Stomach (tissue), 9 donors: ENCODE data around the gene SERTAD3. TPM values are rescaled to one million over a fixed set of nuclear protein-coding genes. Genes with fewer than 3 reads are reported as not detected.

Experiments used
- DNase-seq, 2 donors: peaks; one replicate each; pipeline versions ENCODE4 v3.0.0 to v3.0.0-alpha.2; 2013 to 2019
- H3K27ac ChIP-seq, 5 donors: fragments of 200-600 bp in 4 of 5; sonication (generic) in 4 of 5; one replicate each; pipeline ENCODE4 v1.5.1; 2013 to 2019; ENCODE audit warnings: mild to moderate bottlenecking in 1 of 5, moderate library complexity in 1 of 5
- H3K27me3 ChIP-seq, 3 donors: fragments of 200-600 bp; sonication (generic); one replicate each; pipeline ENCODE4 v1.5.1; 2017 to 2019; ENCODE audit warnings: mixed run types in 1 of 3
- H3K36me3 ChIP-seq, 4 donors: fragments of 200-600 bp; sonication (generic); 1 replicate in 3 of 4; 2 replicates in 1 of 4; pipeline ENCODE4 v1.5.1; 2016 to 2019
- H3K4me1 ChIP-seq, 4 donors: fragments of 200-600 bp; sonication (generic); one replicate each; pipeline ENCODE4 v1.5.1; 2016 to 2019
- H3K4me3 ChIP-seq, 4 donors: fragments of 200-600 bp; sonication (generic) in 3 of 4; one replicate each; pipeline ENCODE4 v1.5.1; 2016 to 2019; ENCODE audit warnings: mild to moderate bottlenecking in 1 of 4
- H3K9me3 ChIP-seq, 4 donors: fragments of 200-600 bp; sonication (generic); one replicate each; pipeline ENCODE4 v1.5.1; 2016 to 2019
- CTCF ChIP-seq, 7 experiments: fragments of 450-650 bp in 4 of 7; fragments of 200-600 bp in 3 of 7; sonication (generic) in 3 of 7; IDR thresholded peaks; one replicate each; pipeline ENCODE4 v1.5.1; 2016 to 2019; ENCODE audit warnings: antibody characterized with exemption in 7 of 7, control low read depth in 2 of 7, mild to moderate bottlenecking in 1 of 7
- EP300 ChIP-seq: sonication (generic); formaldehyde crosslinking; IDR thresholded peaks from one replicate; pipeline ENCODE4 v1.6.1; 2017; ENCODE audit warnings: antibody characterized with exemption
- POLR2A ChIP-seq, 4 donors: fragments of 450-650 bp; IDR thresholded peaks; one replicate each; pipeline ENCODE4 v1.6.1; 2016; ENCODE audit warnings: antibody characterized with exemption in 4 of 4, control low read depth in 2 of 4, mild to moderate bottlenecking in 1 of 4, moderate library complexity in 1 of 4
- POLR2AphosphoS5 ChIP-seq, 3 donors: sonication (generic); formaldehyde crosslinking; IDR thresholded peaks; one replicate each; pipeline ENCODE4 v1.6.1; 2016; ENCODE audit warnings: antibody characterized with exemption in 3 of 3
- WGBS, 5 donors: extraction: QIAGEN DNeasy Blood & Tissue Kit in 3 of 5; methylation state at CpG; one replicate each; pipeline versions ENCODE4 v1.1.5 to v1.1.7; 2013 to 2018; 5-methylcytosine and 5-hydroxymethylcytosine counted together
- intact Hi-C: fragments of 100-400 bp; cut with DNase I; formaldehyde crosslinking; loops from one replicate; pipeline ENCODE4 v1.15.1; 2023; ENCODE audit warnings: low total_unique reads
- polyA plus RNA-seq, 3 donors: library from polyadenylated mRNA; stranded (reverse); fragments of 200-250 nt; gene quantifications; one replicate each; pipeline ENCODE4 v1.2.3, GENCODE V29; 2013
- total RNA-seq, 5 donors: library from RNA; depleted of rRNA; stranded (reverse); fragments of >200 nt; gene quantifications; one replicate each; pipeline versions ENCODE4 v1.1.0 to v1.2.3, GENCODE V29; 2014 to 2016
- donor health status: healthy with polysubstance abuse.
- donor health status: Bipolar disorder and iron deficiency.
- donor health status: healthy.

SERTAD3 gene
- total and polyA plus RNA-seq, 8 donors, result 6.2 to 41.4 (median 27.7) TPM

- WGBS, 5 donors, result 0 to 1% (median 0%) methylated on average over 43 to 52 of the region's 52 CpGs
- Histone ChIP-seq H3K4me3 (peak overlapping the region; percentile 69 to 98 (median 88)), H3K36me3 (peaks cover 28 to 42% (median 37%) of the 10 kb centered on the region in 4 donors), H3K27ac (peak overlapping the region; percentile 92 to 100 (median 98)), H3K9me3 (no peaks in the 10 kb centered on the region), H3K4me1 (peaks cover 20 to 49% (median 38%) of the 10 kb centered on the region in 4 donors), H3K27me3 (no peaks in the 10 kb centered on the region)
- intact Hi-C loops, result no loop called here
- DNase-seq, result peak; percentile 100
- TF ChIP-seq CTCF (IDR thresholded peaks at IDR 0.05) (no peak), POLR2A (IDR thresholded peaks at IDR 0.05) (peak in 1 of 4 donors; percentile 32), EP300 (peak; percentile 40), POLR2AphosphoS5 (IDR thresholded peaks at IDR 0.05) (peak; percentile 84 to 97 (median 94))
Measured at GRCh38 chr19:40443131-40443999, 770 bp downstream of the SERTAD3 start.

- intact Hi-C loops, result no loop called here
- no peak for DNase-seq
- TF ChIP-seq CTCF (IDR thresholded peaks at IDR 0.05) (no peak), POLR2A (IDR thresholded peaks at IDR 0.05) (no peak), POLR2AphosphoS5 (IDR thresholded peaks at IDR 0.05) (no peak), EP300 (no peak)
- peak overlapping the region; percentile 69 to 98 (median 88) for H3K4me3 ChIP-seq
- peaks cover 22 to 34% (median 29%) of the 10 kb centered on the region in 4 donors for H3K36me3 ChIP-seq
- WGBS, 5 donors, result 15 to 17% (median 16%) methylated on average over 21 to 22 of the region's 22 CpGs
- H3K27ac ChIP-seq, result peak overlapping the region; percentile 63 to 100 (median 98)
- no peaks in the 10 kb centered on the region for H3K9me3 ChIP-seq
- peaks cover 20 to 49% (median 38%) of the 10 kb centered on the region in 4 donors for H3K4me1 ChIP-seq
- no peaks in the 10 kb centered on the region for H3K27me3 ChIP-seq
Measured at GRCh38 chr19:40442328-40443130, 1.6 kb downstream of the SERTAD3 start.

GRCh38 chr19:40441719-40442253 is 2.3 kb downstream of the SERTAD3 start:
- WGBS, 5 donors, result 77 to 88% (median 85%) methylated on average over 9 to 11 of the region's 11 CpGs
- DNase-seq, result no peak
- intact Hi-C loops, result no loop called here

More at GRCh38 chr19:40441719-40442253, 2.3 kb downstream of the SERTAD3 start:
- Histone ChIP-seq H3K4me3 (peak overlapping the region in 2 of 4 donors; percentile 69 to 91), H3K4me1 (peaks cover 20 to 49% (median 38%) of the 10 kb centered on the region in 4 donors), H3K9me3 (no peaks in the 10 kb centered on the region), H3K36me3 (peaks cover 19 to 26% (median 22%) of the 10 kb centered on the region in 4 donors), H3K27ac (peak overlapping the region in 4 of 5 donors; percentile 44 to 100 (median 96)), H3K27me3 (no peaks in the 10 kb centered on the region)
- TF ChIP-seq CTCF (IDR thresholded peaks at IDR 0.05) (no peak), POLR2A (IDR thresholded peaks at IDR 0.05) (no peak), POLR2AphosphoS5 (IDR thresholded peaks at IDR 0.05) (no peak), EP300 (no peak)
